H1 (cell line): ENCODE data around the gene ACTN2.

Experiments
- CTCF ChIP-seq, 3 experiments: IDR thresholded peaks; 1 replicate in 2 of 3; 2 replicates in 1 of 3; pipeline versions ENCODE4 v1.5.1 to v1.6.1; 2011; ENCODE audit warnings: low read length in 3 of 3, mild to moderate bottlenecking in 3 of 3, inconsistent platforms in 2 of 3, low read depth in 1 of 3, moderate library complexity in 1 of 3; ENCODE audit not compliant: insufficient read depth in 1 of 3; ENCODE audit errors: control extremely low read depth in 1 of 3
- EP300 ChIP-seq, 2 experiments: IDR thresholded peaks; 1 replicate in 1 of 2; 2 replicates in 1 of 2; pipeline ENCODE4 v1.6.1; 2011 to 2012; ENCODE audit warnings: low read depth in 2 of 2, low read length in 2 of 2, mild to moderate bottlenecking in 2 of 2, borderline replicate concordance in 1 of 2, inconsistent platforms in 1 of 2, moderate library complexity in 1 of 2
- TAF1 ChIP-seq: IDR thresholded peaks from 2 replicates; pipeline ENCODE4 v1.6.1; 2011; ENCODE audit warnings: mild to moderate bottlenecking, low read depth, low read length

- TF ChIP-seq TAF1 (no peak), EP300 (IDR thresholded peaks at IDR 0.05; ENCODE audit: borderline replicate concordance in 1 of 2, low read depth in 2 of 2, low read length in 2 of 2) (no peak), CTCF (IDR thresholded peaks at IDR 0.05; ENCODE audit: control extremely low read depth in 1 of 3, insufficient read depth in 1 of 3, low read depth in 1 of 3, low read length in 3 of 3) (no peak)
Observed at GRCh38 chr1:236706183-236706582, 19.9 kb downstream of the ACTN2 start.
